Ascending aorta (tissue), 2 donors: ENCODE results near the gene CLEC4C. TPM values are rescaled to one million over a fixed set of nuclear protein-coding genes. Genes with fewer than 3 reads are reported as not detected.

Source experiments
- DNase-seq, 2 donors: peaks; one replicate each; pipeline ENCODE4 v3.0.0-alpha.2; 2019; ENCODE audit warnings: low spot score in 2 of 2
- H3K27ac ChIP-seq, 2 donors: fragments of 200-600 bp; sonication (generic); one replicate each; pipeline ENCODE4 v1.5.1; 2016 to 2017; ENCODE audit warnings: mild to moderate bottlenecking in 1 of 2
- H3K27me3 ChIP-seq: fragments of 200-600 bp; sonication (generic); one replicate; pipeline ENCODE4 v1.5.1; 2017
- H3K36me3 ChIP-seq, 2 donors: fragments of 200-600 bp; sonication (generic); one replicate each; pipeline ENCODE4 v1.5.1; 2016
- H3K4me1 ChIP-seq, 2 donors: fragments of 200-600 bp; sonication (generic); one replicate each; pipeline ENCODE4 v1.5.1; 2016 to 2017; ENCODE audit warnings: mild to moderate bottlenecking in 1 of 2
- H3K4me3 ChIP-seq, 2 donors: fragments of 200-600 bp; sonication (generic); one replicate each; pipeline ENCODE4 v1.5.1; 2016 to 2017; ENCODE audit warnings: mild to moderate bottlenecking in 1 of 2
- H3K9me3 ChIP-seq, 2 donors: fragments of 200-600 bp; sonication (generic); one replicate each; pipeline ENCODE4 v1.5.1; 2016
- intact Hi-C: fragments of 100-400 bp; cut with DNase I; formaldehyde crosslinking; loops from one replicate; pipeline ENCODE4 v1.15.1; 2023
- total RNA-seq: library from RNA; depleted of rRNA; stranded (reverse); fragments of >200 nt; gene quantifications from one replicate; pipeline ENCODE4 v1.1.0, GENCODE V29; 2016
- TF ChIP-seq, protein P1 (sequence below), 3 experiments: fragments of 200-600 bp in 2 of 3; fragments of 450-650 bp in 1 of 3; sonication (generic) in 2 of 3; IDR thresholded peaks; one replicate each; pipeline ENCODE4 v1.5.1; 2016 to 2019; ENCODE audit warnings: antibody characterized with exemption in 3 of 3, mild to moderate bottlenecking in 1 of 3, moderate library complexity in 1 of 3

Gene CLEC4C
- total RNA-seq, 1 donor from 2014 or later, result not detected

- no peaks in the 10 kb centered on the region for H3K36me3 ChIP-seq
- intact Hi-C loops, result no loop called here
- H3K9me3 ChIP-seq, result no peaks in the 10 kb centered on the region
- H3K4me1 ChIP-seq, result no peaks in the 10 kb centered on the region
- DNase-seq, result no peak
- no peak within 1 kb of the TSS for H3K4me3 ChIP-seq
- TF ChIP-seq, protein P1, sequence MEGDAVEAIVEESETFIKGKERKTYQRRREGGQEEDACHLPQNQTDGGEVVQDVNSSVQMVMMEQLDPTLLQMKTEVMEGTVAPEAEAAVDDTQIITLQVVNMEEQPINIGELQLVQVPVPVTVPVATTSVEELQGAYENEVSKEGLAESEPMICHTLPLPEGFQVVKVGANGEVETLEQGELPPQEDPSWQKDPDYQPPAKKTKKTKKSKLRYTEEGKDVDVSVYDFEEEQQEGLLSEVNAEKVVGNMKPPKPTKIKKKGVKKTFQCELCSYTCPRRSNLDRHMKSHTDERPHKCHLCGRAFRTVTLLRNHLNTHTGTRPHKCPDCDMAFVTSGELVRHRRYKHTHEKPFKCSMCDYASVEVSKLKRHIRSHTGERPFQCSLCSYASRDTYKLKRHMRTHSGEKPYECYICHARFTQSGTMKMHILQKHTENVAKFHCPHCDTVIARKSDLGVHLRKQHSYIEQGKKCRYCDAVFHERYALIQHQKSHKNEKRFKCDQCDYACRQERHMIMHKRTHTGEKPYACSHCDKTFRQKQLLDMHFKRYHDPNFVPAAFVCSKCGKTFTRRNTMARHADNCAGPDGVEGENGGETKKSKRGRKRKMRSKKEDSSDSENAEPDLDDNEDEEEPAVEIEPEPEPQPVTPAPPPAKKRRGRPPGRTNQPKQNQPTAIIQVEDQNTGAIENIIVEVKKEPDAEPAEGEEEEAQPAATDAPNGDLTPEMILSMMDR (IDR thresholded peaks at IDR 0.05), result no peak
- no peak within 1 kb of the TSS for H3K27ac ChIP-seq
- H3K27me3 ChIP-seq, result no peaks in the 10 kb centered on the region
Measured at GRCh38 chr12:7711133-7711532, 36.0 kb downstream of the CLEC4C start, which contains the start of gene DPPA3. Gene DPPA3, plus strand, starts transcription at chr12:7711433. Its CDS starts 138 bp downstream, at chr12:7711571.

DNA sequence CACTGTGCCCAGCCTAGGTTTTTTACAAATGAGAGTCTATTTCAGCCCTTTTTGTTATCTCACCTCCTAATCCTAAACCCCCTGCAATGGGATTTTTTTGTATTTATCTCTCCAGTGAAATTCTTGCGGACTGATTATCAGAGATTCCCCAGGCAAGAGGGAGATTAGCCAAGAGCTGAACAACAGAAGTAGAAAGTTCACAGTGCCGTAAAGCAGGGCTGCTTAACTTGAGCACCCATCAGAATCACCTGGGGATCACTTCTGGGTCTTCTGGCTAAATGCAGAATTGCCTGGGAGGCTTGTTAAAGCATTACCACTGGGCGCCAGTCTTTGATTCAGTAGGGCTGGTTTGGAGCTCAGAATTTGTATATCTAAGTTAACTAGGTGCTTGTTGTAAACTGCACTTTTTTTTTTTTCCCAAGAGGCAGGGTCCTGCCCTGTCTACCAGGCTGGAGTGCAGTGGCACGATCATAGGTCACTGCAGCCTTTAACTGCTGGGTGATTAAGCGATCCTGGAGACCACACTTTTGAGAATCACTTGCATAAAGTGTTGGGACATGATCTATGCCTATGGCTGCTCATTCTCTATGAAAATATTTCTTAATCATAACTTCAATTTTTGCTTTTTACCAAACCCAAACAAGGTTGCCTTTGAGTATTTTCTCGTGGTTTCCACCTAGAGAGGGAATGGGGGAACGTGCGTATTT, 37.1 kb downstream of the CLEC4C start:
- H3K9me3 ChIP-seq, result no peaks in the 10 kb centered on the region
- intact Hi-C loops, result no loop called here
- no peak overlapping the region for H3K4me3 ChIP-seq
- H3K36me3 ChIP-seq, result no peaks in the 10 kb centered on the region
- no peaks in the 10 kb centered on the region for H3K27me3 ChIP-seq
- H3K4me1 ChIP-seq, result no peaks in the 10 kb centered on the region
- no peak overlapping the region for H3K27ac ChIP-seq
- TF ChIP-seq, protein P1 (IDR thresholded peaks at IDR 0.05), result no peak
- no peak for DNase-seq

GRCh38 chr12:7705846-7706245, 41.3 kb downstream of the CLEC4C start:
- Histone ChIP-seq H3K4me3 (no peak overlapping the region), H3K4me1 (no peaks in the 10 kb centered on the region), H3K9me3 (no peaks in the 10 kb centered on the region), H3K36me3 (no peaks in the 10 kb centered on the region), H3K27ac (no peak overlapping the region), H3K27me3 (no peaks in the 10 kb centered on the region)
- TF ChIP-seq, protein P1 (IDR thresholded peaks at IDR 0.05), result no peak
- no peak for DNase-seq
- intact Hi-C loops, result no loop called here

DNA sequence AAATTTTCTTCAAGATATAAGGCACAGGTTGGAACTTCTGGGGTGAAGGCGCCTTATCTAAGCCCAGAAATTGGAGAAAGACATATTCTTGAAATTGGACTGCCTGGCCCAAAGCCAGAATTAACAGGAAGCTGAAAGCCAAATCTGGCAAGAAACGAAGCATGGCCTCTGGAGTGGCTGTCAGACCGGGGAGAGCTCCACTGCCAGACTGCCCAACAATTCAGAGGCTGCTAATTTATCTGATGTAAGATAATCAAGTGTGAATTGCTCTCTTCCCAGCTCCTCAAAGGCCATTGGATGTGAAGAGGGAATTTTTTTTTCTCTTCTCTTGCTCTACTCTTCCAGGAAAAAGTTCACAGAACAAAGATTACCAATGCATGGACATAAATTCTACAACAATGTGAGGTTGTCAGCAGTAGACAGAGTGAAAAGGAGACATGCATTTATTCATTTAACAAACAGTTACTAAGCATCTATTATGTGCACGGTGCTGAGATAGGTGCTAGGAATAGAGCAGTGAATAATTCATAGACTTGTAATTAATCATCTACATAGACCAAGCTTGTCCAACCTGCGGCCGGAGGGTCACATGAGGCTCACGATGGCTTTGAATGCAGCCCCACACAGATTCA, 51.5 kb downstream of the CLEC4C start, which contains the start of gene GDF3:
Gene GDF3 (minus strand): TSS at position 210 of the 632 bp plus-strand sequence. CDS start 47 bp downstream, at position 163.
- Histone ChIP-seq H3K9me3 (no peaks in the 10 kb centered on the region), H3K27ac (no peak within 1 kb of the TSS), H3K4me1 (no peaks in the 10 kb centered on the region), H3K27me3 (no peaks in the 10 kb centered on the region), H3K36me3 (no peaks in the 10 kb centered on the region), H3K4me3 (peak within 1 kb of the TSS in 1 of 2 donors; percentile 34)
- TF ChIP-seq, protein P1 (IDR thresholded peaks at IDR 0.05), result no peak
- intact Hi-C loops, result no loop called here
- DNase-seq, result no peak

DNA sequence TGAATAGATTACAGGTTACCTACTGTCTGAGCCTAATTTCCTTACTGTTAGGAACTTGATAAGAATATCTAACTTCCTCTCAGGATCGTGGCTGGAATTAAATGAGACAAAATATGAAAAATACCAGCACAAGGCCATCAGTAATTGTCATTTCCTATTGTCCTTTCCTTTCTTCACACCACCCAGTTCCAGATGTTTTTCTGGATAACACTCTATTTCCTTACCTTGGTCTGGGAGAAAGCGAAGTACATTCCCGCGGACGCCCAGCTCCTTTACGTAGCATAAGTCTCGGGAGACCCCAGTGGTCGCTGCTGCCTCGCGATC, 52.0 kb downstream of the CLEC4C start:
- intact Hi-C loops, result no loop called here
- no peak overlapping the region for H3K27ac ChIP-seq
- no peaks in the 10 kb centered on the region for H3K9me3 ChIP-seq
- no peaks in the 10 kb centered on the region for H3K36me3 ChIP-seq
- H3K27me3 ChIP-seq, result no peaks in the 10 kb centered on the region
- peak overlapping the region in 1 of 2 donors; percentile 34 for H3K4me3 ChIP-seq
- no peak for DNase-seq
- TF ChIP-seq, protein P1 (IDR thresholded peaks at IDR 0.05), result no peak
- no peaks in the 10 kb centered on the region for H3K4me1 ChIP-seq
